Kidney (tissue), 14 donors: ENCODE measurements around the gene FBXL7. TPM values are rescaled to one million over a fixed set of nuclear protein-coding genes. Genes with fewer than 3 reads are reported as not detected.

Source experiments
- DNase-seq, 5 donors: peaks; one replicate each; pipeline ENCODE4 v3.0.0-alpha.2; 2013 to 2020
- FAIRE-seq: peaks from 2 replicates; lab custom pipeline; 2012; peaks lifted over from hg19 to GRCh38; lab: Jason Lieb, UNC
- H3K27ac ChIP-seq, 2 donors: one replicate each; pipeline ENCODE4 v1.7.0; 2013; ENCODE audit warnings: low read depth in 2 of 2, low read length in 2 of 2, inconsistent platforms in 1 of 2
- H3K27me3 ChIP-seq: one replicate; pipeline ENCODE4 v1.7.1; 2013; ENCODE audit warnings: low read length, inconsistent platforms; ENCODE audit not compliant: control insufficient read depth, insufficient read depth
- H3K36me3 ChIP-seq, 3 donors: one replicate each; pipeline versions ENCODE4 v1.7.0 to v1.7.1; 2013; ENCODE audit warnings: low read length in 3 of 3, control low read depth in 1 of 3, inconsistent platforms in 1 of 3; ENCODE audit not compliant: insufficient read depth in 3 of 3, control insufficient read depth in 2 of 3
- H3K4me1 ChIP-seq, 3 donors: one replicate each; pipeline versions ENCODE4 v1.7.0 to v1.7.1; 2013; ENCODE audit warnings: low read length in 3 of 3, inconsistent platforms in 1 of 3, low read depth in 1 of 3; ENCODE audit not compliant: control insufficient read depth in 2 of 3, insufficient read depth in 2 of 3
- H3K4me3 ChIP-seq, 3 donors: one replicate each; pipeline versions ENCODE4 v1.7.0 to v1.8.1; 2013; ENCODE audit warnings: low read length in 3 of 3, control low read depth in 1 of 3, inconsistent platforms in 1 of 3
- H3K9ac ChIP-seq, 3 donors: one replicate each; pipeline versions ENCODE4 v1.7.0 to v1.7.1; 2013; ENCODE audit warnings: low read length in 3 of 3, control low read depth in 1 of 3, inconsistent platforms in 1 of 3
- H3K9me3 ChIP-seq, 3 donors: one replicate each; pipeline versions ENCODE4 v1.7.0 to v1.7.1; 2013; ENCODE audit warnings: low read length in 3 of 3, control low read depth in 1 of 3, inconsistent platforms in 1 of 3; ENCODE audit not compliant: control insufficient read depth in 2 of 3, insufficient read depth in 1 of 3
- intact Hi-C: fragments of 100-400 bp; cut with DNase I; formaldehyde crosslinking; loops from one replicate; pipeline ENCODE4 v1.11.1; 2022
- polyA plus RNA-seq: library from polyadenylated mRNA; stranded (reverse); fragments of 350-450 nt; fragmentation: Illumina TruSeq; extraction: RNeasy Lipid Tissue Mini Kit (QIAGEN cat#74804); gene quantifications from one replicate; pipeline ENCODE4 v1.2.3, GENCODE V29; 2014; ENCODE audit warnings: low read depth, low replicate concordance; ENCODE audit not compliant: insufficient read depth
- total RNA-seq: library from RNA; stranded (reverse); fragmentation: NEBNext Ultra II Directional; extraction: Animal tissue kit (Norgen Biotek cat#: 25700); gene quantifications from one replicate; pipeline ENCODE4 v1.2.1, GENCODE V29; 2021
- TF ChIP-seq, protein P1 (sequence below): IDR thresholded peaks from 3 replicates; pipeline ENCODE4 v1.5.1; 2012; ENCODE audit warnings: mild to moderate bottlenecking, moderate library complexity, borderline replicate concordance; ENCODE audit not compliant: insufficient read depth; ENCODE audit errors: extremely low read depth
- donor health status: control.
- donor health status: control.
- donor health status: control.
- donor health status: control.
- donor health status: control.
- donor health status: DM: yes; HTN: yes; CAD: no.
- donor health status: Normal renal cell carcinoma (clear cell type).

FBXL7 gene
- total and polyA plus RNA-seq, 2 donors from 2014 or later, result 3.9 to 6.1 TPM

DNA sequence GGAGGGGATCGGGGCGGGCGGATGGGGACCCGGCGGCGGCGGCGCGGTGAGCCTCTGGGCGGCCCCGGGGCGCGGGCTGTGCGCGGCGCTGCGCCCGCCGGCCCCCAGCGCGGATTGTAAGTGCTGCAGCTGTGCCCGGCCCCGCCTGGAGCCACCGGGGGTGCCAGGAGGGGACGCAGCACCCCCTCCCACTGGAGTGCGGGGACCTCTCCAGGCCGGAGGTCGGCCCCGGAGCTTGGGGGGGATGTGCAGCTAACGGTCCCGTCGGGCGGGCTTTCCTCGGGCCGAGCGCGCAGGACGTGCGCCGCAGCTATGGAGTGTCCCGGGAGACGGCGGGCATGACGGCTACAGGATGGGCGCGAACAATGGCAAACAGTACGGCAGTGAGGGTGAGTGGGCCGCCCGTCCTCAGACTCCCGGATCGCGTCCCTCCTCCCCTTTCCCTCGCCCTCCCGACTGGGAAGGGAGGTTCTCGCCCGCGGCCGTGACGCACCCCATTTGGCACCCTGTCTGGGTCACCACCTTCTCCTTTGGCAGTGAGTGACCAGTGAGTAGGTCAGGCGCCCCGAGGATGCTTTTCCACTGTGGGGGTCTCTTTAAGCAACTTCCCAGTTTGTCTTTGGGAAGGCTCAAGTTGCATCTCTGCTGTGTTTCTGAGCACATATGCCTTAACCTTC is 483 bp downstream of the FBXL7 start:
- FAIRE-seq, result no peak
- H3K9me3 ChIP-seq, result no peaks in the 10 kb centered on the region
- peak overlapping the region; percentile 19 to 33 for H3K27ac ChIP-seq
- TF ChIP-seq, protein P1, sequence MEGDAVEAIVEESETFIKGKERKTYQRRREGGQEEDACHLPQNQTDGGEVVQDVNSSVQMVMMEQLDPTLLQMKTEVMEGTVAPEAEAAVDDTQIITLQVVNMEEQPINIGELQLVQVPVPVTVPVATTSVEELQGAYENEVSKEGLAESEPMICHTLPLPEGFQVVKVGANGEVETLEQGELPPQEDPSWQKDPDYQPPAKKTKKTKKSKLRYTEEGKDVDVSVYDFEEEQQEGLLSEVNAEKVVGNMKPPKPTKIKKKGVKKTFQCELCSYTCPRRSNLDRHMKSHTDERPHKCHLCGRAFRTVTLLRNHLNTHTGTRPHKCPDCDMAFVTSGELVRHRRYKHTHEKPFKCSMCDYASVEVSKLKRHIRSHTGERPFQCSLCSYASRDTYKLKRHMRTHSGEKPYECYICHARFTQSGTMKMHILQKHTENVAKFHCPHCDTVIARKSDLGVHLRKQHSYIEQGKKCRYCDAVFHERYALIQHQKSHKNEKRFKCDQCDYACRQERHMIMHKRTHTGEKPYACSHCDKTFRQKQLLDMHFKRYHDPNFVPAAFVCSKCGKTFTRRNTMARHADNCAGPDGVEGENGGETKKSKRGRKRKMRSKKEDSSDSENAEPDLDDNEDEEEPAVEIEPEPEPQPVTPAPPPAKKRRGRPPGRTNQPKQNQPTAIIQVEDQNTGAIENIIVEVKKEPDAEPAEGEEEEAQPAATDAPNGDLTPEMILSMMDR, result no peak
- peak overlapping the region in 2 of 3 donors; percentile 29 to 75 for H3K9ac ChIP-seq
- H3K36me3 ChIP-seq, result no peaks in the 10 kb centered on the region
- peak overlapping the region; percentile 75 to 90 (median 81) for H3K4me3 ChIP-seq
- intact Hi-C loops, result no loop called here
- DNase-seq, result peak; percentile 49 to 82 (median 65)
- peaks cover 0 to 4% (median 0%) of the 10 kb centered on the region in 3 donors for H3K4me1 ChIP-seq
- no peaks in the 10 kb centered on the region for H3K27me3 ChIP-seq

DNA sequence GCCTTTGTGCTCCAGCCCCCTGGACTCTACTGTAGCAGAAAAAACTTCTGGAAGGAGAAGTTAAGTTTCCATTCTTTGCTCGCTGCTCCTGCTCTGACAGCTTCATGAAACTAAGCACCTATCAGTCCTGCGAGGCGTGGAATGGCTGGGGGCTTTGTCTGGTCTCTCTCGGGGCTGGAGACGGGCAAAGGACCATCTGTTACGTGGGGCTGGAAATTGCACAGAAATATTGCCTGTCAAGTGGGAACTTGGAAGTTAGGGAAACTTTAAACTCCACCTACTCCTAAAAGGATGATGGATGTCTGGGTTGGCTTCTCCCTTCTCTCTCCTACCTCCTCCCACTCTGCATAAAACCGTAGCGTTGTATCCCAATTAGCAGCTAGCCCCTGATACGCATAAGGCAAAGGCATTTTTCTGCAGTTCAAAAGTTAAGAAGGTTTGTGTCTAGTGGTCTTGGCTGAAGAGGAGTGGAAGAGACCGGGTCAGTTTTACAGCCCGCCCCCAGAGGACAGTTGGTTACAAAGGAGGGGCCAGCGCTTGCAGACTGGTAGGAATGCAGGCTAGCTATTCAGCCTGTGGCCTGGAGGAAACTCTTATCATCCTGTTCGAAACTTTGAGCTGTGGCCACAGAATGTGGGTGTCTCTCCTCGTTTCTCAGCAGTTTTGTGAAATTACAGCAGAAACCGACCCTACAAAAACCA is 1.3 kb downstream of the FBXL7 start:
- Histone ChIP-seq H3K9me3 (no peaks in the 10 kb centered on the region), H3K9ac (peak overlapping the region in 2 of 3 donors; percentile 29 to 75), H3K27me3 (no peaks in the 10 kb centered on the region), H3K36me3 (no peaks in the 10 kb centered on the region), H3K4me1 (peaks cover 0 to 4% (median 2%) of the 10 kb centered on the region in 3 donors), H3K27ac (peak overlapping the region in 1 of 2 donors; percentile 19), H3K4me3 (peak overlapping the region; percentile 75 to 90 (median 81))
- intact Hi-C loops, result no loop called here
- DNase-seq (peak; percentile 76 to 88 (median 81)), FAIRE-seq (no peak)
- TF ChIP-seq, protein P1, result no peak

- DNase-seq (peak in 2 of 5 donors; percentile 41 to 51), FAIRE-seq (no peak)
- Histone ChIP-seq H3K4me1 (peaks cover 0 to 5% (median 4%) of the 10 kb centered on the region in 3 donors), H3K36me3 (no peaks in the 10 kb centered on the region), H3K27ac (no peak overlapping the region), H3K9me3 (no peaks in the 10 kb centered on the region), H3K27me3 (no peaks in the 10 kb centered on the region), H3K4me3 (peak overlapping the region in 2 of 3 donors; percentile 81 to 90), H3K9ac (no peak overlapping the region)
- intact Hi-C loops, result no loop called here
- TF ChIP-seq, protein P1, result no peak
Measured at GRCh38 chr5:15502208-15502607, 2.2 kb downstream of the FBXL7 start.
